H9 (cell line): ENCODE data around the gene EDEM2. TPM values are rescaled to one million over a fixed set of nuclear protein-coding genes. Genes with fewer than 3 reads are reported as not detected.

ENCODE experiments used
- DNase-seq: peaks from one replicate; pipeline ENCODE4 v3.0.0-alpha.2; 2017
- H2AFZ ChIP-seq: one replicate; pipeline ENCODE4 v1.6.1; 2013; ENCODE audit warnings: mild to moderate bottlenecking, low read length, control low read depth, moderate library complexity
- H2AK5ac ChIP-seq: 2 replicates; pipeline ENCODE4 v1.6.1; 2013; ENCODE audit warnings: low read length, control low read depth, mixed read lengths; ENCODE audit not compliant: insufficient read length
- H2BK120ac ChIP-seq: one replicate; pipeline ENCODE4 v1.6.1; 2013; ENCODE audit warnings: low read depth, mild to moderate bottlenecking, low read length, control low read depth, inconsistent platforms; ENCODE audit not compliant: poor library complexity, severe bottlenecking
- H2BK12ac ChIP-seq: 2 replicates; pipeline ENCODE4 v1.6.1; 2013; ENCODE audit warnings: low read length, control low read depth, mixed read lengths, low read depth; ENCODE audit not compliant: insufficient read length
- H2BK15ac ChIP-seq: 2 replicates; pipeline ENCODE4 v1.6.1; 2013; ENCODE audit warnings: low read depth, low read length, control low read depth
- H2BK20ac ChIP-seq: one replicate; pipeline ENCODE4 v1.6.1; 2013; ENCODE audit warnings: low read depth, mild to moderate bottlenecking, low read length, control low read depth, inconsistent platforms; ENCODE audit not compliant: poor library complexity, severe bottlenecking
- H2BK5ac ChIP-seq: 2 replicates; pipeline ENCODE4 v1.6.1; 2013; ENCODE audit warnings: low read length, control low read depth, mixed read lengths; ENCODE audit not compliant: insufficient read length
- H3K14ac ChIP-seq: 2 replicates; pipeline ENCODE4 v1.6.1; 2013; ENCODE audit warnings: low read length, control low read depth; ENCODE audit not compliant: insufficient read depth
- H3K18ac ChIP-seq: 2 replicates; pipeline ENCODE4 v1.6.1; 2013; ENCODE audit warnings: low read depth, mild to moderate bottlenecking, mixed read lengths, low read length, control low read depth; ENCODE audit not compliant: insufficient read length
- H3K23ac ChIP-seq: 2 replicates; pipeline ENCODE4 v1.6.1; 2013; ENCODE audit warnings: low read length, control low read depth, mixed read lengths, low read depth; ENCODE audit not compliant: insufficient read length
- H3K23me2 ChIP-seq: 2 replicates; pipeline ENCODE4 v1.6.1; 2013; ENCODE audit warnings: low read depth, mild to moderate bottlenecking, mixed read lengths, low read length, control low read depth; ENCODE audit not compliant: insufficient read length, poor library complexity, severe bottlenecking
- H3K27ac ChIP-seq: 2 replicates; pipeline ENCODE4 v1.5.1; 2013; ENCODE audit warnings: low read length, control low read depth, mixed read lengths, low read depth; ENCODE audit not compliant: insufficient read length
- H3K27me3 ChIP-seq: 2 replicates; pipeline ENCODE4 v1.6.1; 2013; ENCODE audit warnings: low read length, control low read depth, inconsistent platforms; ENCODE audit not compliant: insufficient read depth
- H3K4ac ChIP-seq: 2 replicates; pipeline ENCODE4 v1.6.1; 2013; ENCODE audit warnings: low read depth, mild to moderate bottlenecking, control low read depth, inconsistent platforms, low read length, moderate library complexity
- H3K4me1 ChIP-seq: 2 replicates; pipeline ENCODE4 v1.6.1; 2013; ENCODE audit warnings: low read length, control low read depth, inconsistent platforms; ENCODE audit not compliant: insufficient read depth
- H3K4me2 ChIP-seq: 2 replicates; pipeline ENCODE4 v1.6.1; 2013; ENCODE audit warnings: low read length, control low read depth, mixed read lengths; ENCODE audit not compliant: insufficient read length, insufficient read depth
- H3K56ac ChIP-seq: 2 replicates; pipeline ENCODE4 v1.6.1; 2013; ENCODE audit warnings: low read depth, mild to moderate bottlenecking, mixed read lengths, low read length, control low read depth; ENCODE audit not compliant: insufficient read length
- H3K79me1 ChIP-seq: 2 replicates; pipeline ENCODE4 v1.6.1; 2013; ENCODE audit warnings: low read depth, mild to moderate bottlenecking, moderate library complexity, low read length, control low read depth, inconsistent platforms; ENCODE audit not compliant: insufficient read depth, poor library complexity, severe bottlenecking
- H3K79me2 ChIP-seq: 2 replicates; pipeline ENCODE4 v1.6.1; 2013; ENCODE audit warnings: low read length, control low read depth, inconsistent platforms; ENCODE audit not compliant: insufficient read depth
- H3K9ac ChIP-seq: 2 replicates; pipeline ENCODE4 v1.6.1; 2013; ENCODE audit warnings: low read length, control low read depth, mixed read lengths; ENCODE audit not compliant: insufficient read length; ENCODE audit errors: extremely low read depth
- H3K9me3 ChIP-seq: one replicate; pipeline ENCODE4 v1.6.1; 2013; ENCODE audit warnings: low read depth, low read length, inconsistent platforms; ENCODE audit not compliant: control insufficient read depth
- H3T11ph ChIP-seq: one replicate; pipeline ENCODE4 v1.6.1; 2013; ENCODE audit warnings: mild to moderate bottlenecking, low read length, control low read depth, inconsistent platforms
- H4K20me1 ChIP-seq: one replicate; pipeline ENCODE4 v1.6.1; 2013; ENCODE audit not compliant: control insufficient read depth, insufficient read length, insufficient read depth
- H4K5ac ChIP-seq: 2 replicates; pipeline ENCODE4 v1.6.1; 2013; ENCODE audit warnings: low read depth, mild to moderate bottlenecking, mixed read lengths, low read length, control low read depth; ENCODE audit not compliant: insufficient read length
- H4K8ac ChIP-seq: replicated peaks from 2 replicates; pipeline ENCODE4 v1.6.1; 2013; ENCODE audit warnings: low read length, control low read depth, mixed read lengths, low read depth; ENCODE audit not compliant: insufficient read length
- H4K91ac ChIP-seq: 2 replicates; pipeline ENCODE4 v1.6.1; 2013; ENCODE audit warnings: low read depth, mild to moderate bottlenecking, moderate library complexity, mixed read lengths, low read length, control low read depth; ENCODE audit not compliant: insufficient read length
- H3K27ac Mint-ChIP-seq, 3 experiments: 2 replicates in 2 of 3; 3 replicates in 1 of 3; pipeline ENCODE4 v1.8.0; 2020 to 2021; ENCODE audit warnings: mixed read lengths in 3 of 3, mild to moderate bottlenecking in 1 of 3, moderate library complexity in 1 of 3
- H3K27me3 Mint-ChIP-seq: 2 replicates; pipeline ENCODE4 v1.8.0; 2021; ENCODE audit warnings: low read depth, mild to moderate bottlenecking, moderate library complexity, mixed read lengths
- H3K36me3 Mint-ChIP-seq, 3 experiments: 2 replicates in 2 of 3; 3 replicates in 1 of 3; pipeline ENCODE4 v1.8.0; 2020 to 2021; ENCODE audit warnings: low read depth in 3 of 3, mixed read lengths in 3 of 3; ENCODE audit not compliant: insufficient read depth in 1 of 3
- H3K4me1 Mint-ChIP-seq, 2 experiments: 2 replicates each; pipeline ENCODE4 v1.8.0; 2020; ENCODE audit warnings: mixed read lengths in 2 of 2
- H3K4me3 Mint-ChIP-seq, 2 experiments: 2 replicates in 1 of 2; 3 replicates in 1 of 2; pipeline ENCODE4 v1.8.0; 2020 to 2021; ENCODE audit warnings: mild to moderate bottlenecking in 2 of 2, mixed read lengths in 2 of 2, moderate library complexity in 1 of 2
- H3K9me3 Mint-ChIP-seq, 2 experiments: 2 replicates in 1 of 2; 3 replicates in 1 of 2; pipeline ENCODE4 v1.8.0; 2020; ENCODE audit warnings: mild to moderate bottlenecking in 2 of 2, mixed read lengths in 2 of 2, moderate library complexity in 1 of 2
- CTCF ChIP-seq: fragments of 200-600 bp; sonication (generic); conservative IDR thresholded peaks from 3 replicates; pipeline ENCODE4 v1.8.0; 2021; ENCODE audit warnings: antibody characterized with exemption, mild to moderate bottlenecking
- whole genome bisulfite sequencing: extraction: QIAGEN DNeasy Blood & Tissue Kit; methylation state at CpG from one replicate; pipeline ENCODE4 v1.1.7; 2013; ENCODE audit warnings: missing lambda C conversion rate, low lambda C conversion rate, mixed read lengths; ENCODE audit not compliant: insufficient read length; ENCODE audit errors: extremely low coverage; 5-methylcytosine and 5-hydroxymethylcytosine counted together
- total RNA-seq: library from RNA; stranded (reverse); gene quantifications from 2 replicates; pipeline ENCODE4 v1.2.1, GENCODE V29; 2021

The EDEM2 gene
- total RNA-seq, 1 experiment from 2014 or later, result 27.8 TPM

- no peak overlapping the region for H2BK5ac ChIP-seq
- H4K5ac ChIP-seq, result no peak overlapping the region
- H2AK5ac ChIP-seq, result no peak overlapping the region
- no CpG with 5 or more reads among the region's 5 CpGs for WGBS
- peaks cover 2% of the 10 kb centered on the region; the same call in 1 of the 2 replicates for H3K4me1 ChIP-seq
- no peak overlapping the region for H2BK120ac ChIP-seq
- no peaks in the 10 kb centered on the region for H4K20me1 ChIP-seq
- peaks cover 2% of the 10 kb centered on the region in 2 experiments; a peak in 2 of 5 replicates for H3K9me3 Mint-ChIP-seq
- H3K14ac ChIP-seq, result no peak overlapping the region; the same call in 1 of the 2 replicates
- no peak for DNase-seq
- no peak overlapping the region for H2BK20ac ChIP-seq
- H3K79me1 ChIP-seq, result no peaks in the 10 kb centered on the region
- no peaks in the 10 kb centered on the region; a peak in 1 of 7 replicates for H3K36me3 Mint-ChIP-seq
- H3K27ac ChIP-seq, result no peak overlapping the region
- H2BK12ac ChIP-seq, result no peak overlapping the region
- H2AFZ ChIP-seq, result no peak overlapping the region
- TF ChIP-seq CTCF, result no peak
- H3K4me2 ChIP-seq, result no peak overlapping the region
- peaks cover 5% of the 10 kb centered on the region for H3K27me3 Mint-ChIP-seq
- peaks cover 13 to 26% of the 10 kb centered on the region in 2 experiments for H3K4me1 Mint-ChIP-seq
- H3K27me3 ChIP-seq, result no peaks in the 10 kb centered on the region
- no peak overlapping the region for H3T11ph ChIP-seq
- no peaks in the 10 kb centered on the region for H3K9me3 ChIP-seq
- peak overlapping the region in 2 of 3 experiments; percentile 22 to 84; a peak in 2 of 7 replicates for H3K27ac Mint-ChIP-seq
- H3K4ac ChIP-seq, result no peak overlapping the region
- no peak overlapping the region for H4K91ac ChIP-seq
- H3K4me3 Mint-ChIP-seq, result no peak overlapping the region; a peak in 1 of 5 replicates
- H3K23me2 ChIP-seq, result no peaks in the 10 kb centered on the region
- H3K79me2 ChIP-seq, result no peaks in the 10 kb centered on the region
- H3K18ac ChIP-seq, result no peak overlapping the region
- H3K56ac ChIP-seq, result no peak overlapping the region
- no peak overlapping the region for H3K23ac ChIP-seq
- H3K9ac ChIP-seq, result no peak overlapping the region
- H2BK15ac ChIP-seq, result no peak overlapping the region
- no peak overlapping the region for H4K8ac ChIP-seq
Observed at GRCh38 chr20:35166242-35166830, 19.2 kb upstream of the EDEM2 start.
